PFSK-1 (cell line): Measurements from ENCODE around the gene VRK3.

ENCODE experiments used
- FOXP2 ChIP-seq: optimal IDR thresholded peaks from 2 replicates; pipeline ENCODE3; 2011; ENCODE audit warnings: borderline replicate concordance, control low read depth, inconsistent platforms; ENCODE audit not compliant: insufficient read depth; ENCODE audit errors: extremely low read length, extremely low read depth
- POLR2AphosphoS5 ChIP-seq: IDR thresholded peaks from 2 replicates; pipeline ENCODE4 v1.6.1; 2012; ENCODE audit warnings: low read depth, mild to moderate bottlenecking, control low read depth, low read length, moderate library complexity
- REST ChIP-seq, 2 experiments: IDR thresholded peaks; 2 replicates each; pipeline versions ENCODE4 v1.6.1 to v1.8.0; 2011 to 2012; ENCODE audit warnings: low read depth in 2 of 2, low read length in 2 of 2, control low read depth in 1 of 2, inconsistent platforms in 1 of 2, mild to moderate bottlenecking in 1 of 2, moderate library complexity in 1 of 2; ENCODE audit not compliant: insufficient read depth in 1 of 2
- SIN3A ChIP-seq: IDR thresholded peaks from 2 replicates; pipeline ENCODE4 v1.6.1; 2012; ENCODE audit warnings: mild to moderate bottlenecking, low read length, moderate library complexity, borderline replicate concordance; ENCODE audit not compliant: insufficient read depth
- TAF1 ChIP-seq: IDR thresholded peaks from 2 replicates; pipeline ENCODE4 v1.6.1; 2012; ENCODE audit warnings: low read length, control low read depth, borderline replicate concordance; ENCODE audit not compliant: insufficient read depth

VRK3 gene

GRCh38 chr19:49950590-49950948 is 74.6 kb downstream of the VRK3 start:
- TF ChIP-seq SIN3A, result no peak
- TF ChIP-seq REST (IDR thresholded peaks at IDR 0.05; ENCODE audit: insufficient read depth in 1 of 2, low read depth in 2 of 2, low read length in 2 of 2), result no peak
- no peak for TF ChIP-seq TAF1
- TF ChIP-seq FOXP2, result no peak
- no peak for TF ChIP-seq POLR2AphosphoS5

GRCh38 chr19:49949742-49950589 is 75.2 kb downstream of the VRK3 start:
- TF ChIP-seq FOXP2 (no peak), REST (IDR thresholded peaks at IDR 0.05; ENCODE audit: insufficient read depth in 1 of 2, low read depth in 2 of 2, low read length in 2 of 2) (no peak), POLR2AphosphoS5 (no peak), SIN3A (no peak), TAF1 (no peak)

GRCh38 chr19:49946415-49946814 is 78.8 kb downstream of the VRK3 start:
- TF ChIP-seq POLR2AphosphoS5, result no peak
- no peak for TF ChIP-seq REST (IDR thresholded peaks at IDR 0.05; ENCODE audit: insufficient read depth in 1 of 2, low read depth in 2 of 2, low read length in 2 of 2)
- no peak for TF ChIP-seq FOXP2

GRCh38 chr19:49940482-49940791 is 84.7 kb downstream of the VRK3 start:
- TF ChIP-seq POLR2AphosphoS5, result no peak
- TF ChIP-seq FOXP2, result no peak
- no peak for TF ChIP-seq SIN3A
- no peak for TF ChIP-seq REST (IDR thresholded peaks at IDR 0.05; ENCODE audit: insufficient read depth in 1 of 2, low read depth in 2 of 2, low read length in 2 of 2)
- no peak for TF ChIP-seq TAF1

GRCh38 chr19:49939721-49940481 is 85.3 kb downstream of the VRK3 start:
- no peak for TF ChIP-seq SIN3A
- TF ChIP-seq TAF1, result no peak
- TF ChIP-seq POLR2AphosphoS5, result no peak
- no peak for TF ChIP-seq REST (IDR thresholded peaks at IDR 0.05; ENCODE audit: insufficient read depth in 1 of 2, low read depth in 2 of 2, low read length in 2 of 2)
- TF ChIP-seq FOXP2, result no peak
